ENCODE data around the gene TMEM198.

GRCh38 chr2:219539926-219540678, 3.7 kb upstream of the TMEM198 start:
- TF ChIP-seq EZH2 (IDR thresholded peaks at IDR 0.05; ENCODE audit: low read length) (no peak), CTCF (optimal IDR thresholded peaks at IDR 0.05 in 1 of 3, IDR thresholded peaks at IDR 0.05 in 1 of 3, conservative IDR thresholded peaks at IDR 0.05 in 1 of 3; ENCODE audit: extremely low read depth in 1 of 3, insufficient read depth in 2 of 3, low read length in 3 of 3) (no peak)

All from keratinocyte (primary cell).